ENCODE data around the gene MIA2. TPM values are rescaled to one million over a fixed set of nuclear protein-coding genes. Genes with fewer than 3 reads are reported as not detected.
A peak's percentile ranks its signal among the peaks of the same experiment; 100 is the strongest.
"Not testable (repeated sequence)": the region's sequence is repeated elsewhere in the genome, so short reads cannot be mapped to it uniquely, and the experiment has no call there.

The MIA2 gene
- total RNA-seq, 2 donors from 2014 or later: 14.2 to 34.2 TPM

DNA sequence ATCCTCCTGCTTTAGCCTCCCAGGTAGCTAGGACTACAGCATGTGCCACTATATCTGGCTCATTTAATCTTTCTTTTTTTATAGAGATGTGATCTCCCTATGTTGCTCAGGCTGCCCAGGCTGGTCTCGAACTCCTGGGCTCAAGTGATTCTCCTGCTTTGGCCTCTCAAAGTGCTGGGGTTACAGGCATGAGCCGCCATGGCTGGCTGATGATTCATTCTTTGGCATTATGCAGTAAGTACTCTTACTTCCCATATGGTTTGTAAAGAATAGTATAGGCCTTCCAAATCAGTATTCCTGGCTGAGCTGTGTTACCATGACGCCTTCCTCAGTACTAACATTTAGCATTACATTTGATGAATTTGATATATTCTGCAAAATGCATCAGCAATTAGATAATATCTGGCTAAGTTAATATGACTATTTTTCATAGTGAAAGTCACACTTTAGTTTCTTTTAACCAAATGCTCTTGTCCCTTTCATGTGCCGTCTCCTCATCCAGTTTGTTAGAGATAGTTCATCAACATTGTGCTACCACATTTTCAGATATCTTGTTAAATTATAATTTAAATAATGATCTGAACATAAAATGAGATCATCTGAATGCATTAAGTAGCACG is 3.2 kb upstream of the MIA2 start:
- H3K9me3 ChIP-seq: no peaks in the 10 kb centered on the region
- TF ChIP-seq CTCF (IDR thresholded peaks at IDR 0.05): no peak
- H3K4me1 ChIP-seq: no peaks in the 10 kb centered on the region
- H3K27ac ChIP-seq: no peak overlapping the region
- no peaks in the 10 kb centered on the region for H3K36me3 ChIP-seq
- H3K4me3 ChIP-seq: no peak overlapping the region
- no peaks in the 10 kb centered on the region for H3K27me3 ChIP-seq
- DNase-seq (ENCODE audit: low spot score): no peak

DNA sequence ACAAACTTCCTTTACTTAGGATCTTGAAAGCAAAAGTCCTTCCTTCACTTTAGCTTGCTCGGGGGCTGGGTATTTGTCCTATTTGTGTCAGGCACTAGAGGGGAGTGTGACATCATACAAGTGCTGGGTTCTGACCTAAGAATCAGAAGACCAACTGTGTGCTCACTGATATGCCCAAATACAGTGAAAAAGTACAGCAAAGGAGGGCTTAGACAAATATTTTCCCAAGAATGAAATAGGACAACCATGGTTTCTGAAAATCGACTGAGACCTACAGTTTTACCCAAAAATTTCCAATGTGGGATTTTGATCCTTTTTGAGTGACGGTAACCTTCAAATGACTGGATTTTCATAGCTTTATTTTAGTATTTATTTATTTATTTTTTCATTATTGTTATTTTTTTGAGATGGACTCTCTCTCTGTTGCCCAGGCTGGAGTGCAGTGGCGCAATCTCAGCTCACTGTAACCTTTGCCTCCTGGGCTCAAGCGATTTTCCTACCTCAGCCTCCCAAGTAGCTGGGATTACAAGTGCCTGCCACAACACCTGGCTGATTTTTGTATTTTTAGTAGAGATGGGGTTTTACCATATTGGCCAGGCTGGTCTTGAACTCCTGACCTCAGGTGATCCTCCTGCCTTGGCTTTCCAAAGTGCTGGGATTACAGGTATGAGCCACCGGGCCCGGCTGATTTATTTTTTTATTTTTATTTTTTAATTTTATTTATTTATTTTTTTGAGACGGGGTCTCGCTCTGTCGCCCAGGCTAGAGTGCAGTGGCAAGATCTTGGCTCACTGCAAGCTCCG is 1.8 kb upstream of the MIA2 start:
- H3K27ac ChIP-seq, H3K9me3 ChIP-seq: not testable (repeated sequence)
- peak in 1 of 2 donors; percentile 50 for TF ChIP-seq CTCF (IDR thresholded peaks at IDR 0.05)

DNA sequence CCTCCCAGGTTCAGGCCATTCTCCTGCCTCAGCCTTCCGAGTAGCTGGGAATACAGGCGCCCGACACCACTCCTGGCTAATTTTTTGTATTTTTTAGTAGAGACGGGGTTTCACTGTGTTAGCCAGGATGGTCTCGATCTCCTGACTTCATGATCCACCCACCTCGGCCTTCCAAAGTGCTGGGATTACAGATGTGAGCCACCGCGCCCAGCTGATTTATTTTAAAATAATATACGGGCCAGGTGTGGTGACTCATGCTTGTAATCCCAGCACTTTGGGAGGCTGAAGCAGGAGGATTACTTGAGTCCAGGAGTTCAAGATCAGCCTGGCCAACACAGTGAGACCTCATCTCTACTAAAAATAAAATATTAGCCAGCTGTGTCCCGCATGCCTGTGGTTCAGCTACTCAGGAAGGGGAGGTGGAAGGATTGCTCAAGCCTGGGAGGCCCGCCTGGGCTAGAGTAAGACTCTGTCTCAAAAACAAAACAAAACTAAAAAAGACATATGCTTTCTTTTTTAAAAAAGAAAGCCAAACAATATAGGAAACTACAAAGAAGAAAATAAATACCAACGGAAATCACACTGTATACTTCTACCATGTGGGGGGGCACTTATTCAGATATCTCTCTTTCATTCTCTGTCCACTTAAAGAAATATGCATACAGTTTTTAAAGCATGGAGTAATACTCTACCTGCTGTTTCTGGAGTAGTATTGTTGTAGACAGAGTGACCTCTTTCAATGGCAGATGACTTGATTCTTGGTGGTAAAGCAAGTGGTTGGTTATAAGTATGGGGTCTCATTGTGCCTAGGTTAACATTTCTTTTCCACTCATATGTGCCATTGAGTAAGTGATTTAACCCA is 930 bp upstream of the MIA2 start:
- Histone ChIP-seq H3K4me3 (no peak overlapping the region), H3K27me3 (no peaks in the 10 kb centered on the region), H3K27ac (no peak overlapping the region), H3K36me3 (no peaks in the 10 kb centered on the region), H3K9me3 (no peaks in the 10 kb centered on the region), H3K4me1 (no peaks in the 10 kb centered on the region)
- no peak for DNase-seq (ENCODE audit: low spot score)
- TF ChIP-seq CTCF (IDR thresholded peaks at IDR 0.05): no peak

More for the DNA sequence above, 1.8 kb upstream of the MIA2 start:
- not testable (repeated sequence) for DNase-seq (ENCODE audit: low spot score); H3K4me1 ChIP-seq; H3K27me3 ChIP-seq; H3K36me3 ChIP-seq; H3K4me3 ChIP-seq

DNA sequence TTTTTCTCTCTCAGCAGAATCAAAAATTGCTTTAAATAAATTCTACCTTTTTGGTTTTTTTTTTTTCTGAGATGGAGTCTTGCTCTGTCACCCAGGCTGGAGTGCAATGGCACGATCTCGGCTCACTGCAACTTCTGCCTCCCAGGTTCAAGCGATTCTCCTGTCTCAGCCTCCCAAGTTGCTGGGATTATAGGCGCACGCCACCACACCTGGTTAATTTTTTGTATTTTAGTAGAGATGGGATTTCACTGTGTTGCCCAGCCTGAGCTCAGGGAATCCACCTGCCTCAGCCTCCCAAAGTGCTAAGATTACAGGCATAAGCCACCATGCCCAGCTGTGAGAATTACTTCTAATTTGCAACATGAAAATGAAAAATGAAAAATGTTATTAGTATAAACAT is 1.3 kb downstream of the MIA2 start:
- not testable (repeated sequence) for H3K4me3 ChIP-seq; H3K27me3 ChIP-seq; DNase-seq (ENCODE audit: low spot score); H3K27ac ChIP-seq; H3K9me3 ChIP-seq; H3K4me1 ChIP-seq; H3K36me3 ChIP-seq

DNA sequence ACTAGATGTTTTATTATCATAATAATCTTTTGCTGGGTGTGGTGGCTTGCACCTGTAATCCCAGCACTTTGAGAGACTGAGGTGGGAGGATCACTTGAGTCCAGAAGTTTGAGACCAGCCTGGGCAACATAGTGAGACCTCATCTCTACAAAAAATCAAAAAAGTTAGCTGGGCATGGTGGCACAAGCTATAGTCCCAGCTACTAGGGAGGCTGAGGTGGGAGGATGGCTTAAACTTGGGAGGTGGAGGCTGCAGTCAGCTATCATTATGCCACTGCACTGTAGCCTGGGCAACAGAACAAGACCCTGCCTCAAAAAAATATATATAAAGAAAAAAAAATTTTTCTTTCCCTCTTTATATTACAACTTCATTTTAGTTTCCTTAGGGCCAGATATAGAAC is 1.8 kb downstream of the MIA2 start:
- not testable (repeated sequence) for H3K36me3 ChIP-seq; H3K4me3 ChIP-seq; H3K9me3 ChIP-seq; DNase-seq (ENCODE audit: low spot score); H3K27me3 ChIP-seq; H3K4me1 ChIP-seq; H3K27ac ChIP-seq

DNA sequence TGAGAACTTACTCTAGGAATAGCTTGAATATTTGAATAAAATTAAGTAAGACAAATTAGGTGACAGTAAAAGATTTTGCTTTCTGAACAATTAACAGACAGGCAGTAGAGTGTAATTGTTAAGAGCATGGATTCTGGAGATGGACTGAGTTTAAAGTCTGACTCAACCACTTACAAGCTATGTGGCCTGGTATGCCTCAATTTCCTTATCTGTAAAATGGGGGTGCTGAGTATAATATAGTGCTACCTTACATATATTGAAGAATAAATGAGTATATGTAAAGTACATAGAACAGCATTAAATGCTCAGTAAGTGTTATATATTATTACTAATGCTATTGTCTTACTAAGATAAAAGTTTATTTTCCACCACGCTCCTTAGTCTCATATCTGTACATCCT is 7.1 kb downstream of the MIA2 start:
- no peaks in the 10 kb centered on the region for H3K9me3 ChIP-seq

More for the DNA sequence above, 7.1 kb downstream of the MIA2 start:
- no peak for DNase-seq (ENCODE audit: low spot score)
- Histone ChIP-seq H3K36me3 (no peaks in the 10 kb centered on the region), H3K4me3 (no peak overlapping the region), H3K27me3 (no peaks in the 10 kb centered on the region), H3K4me1 (no peaks in the 10 kb centered on the region), H3K27ac (no peak overlapping the region)
- TF ChIP-seq CTCF (IDR thresholded peaks at IDR 0.05): no peak

Data from right atrium auricular region (tissue), 2 donors.